Measurements from ENCODE around the gene DNAJC12.

DNAJC12 gene

GRCh38 chr10:67792653-67793052 is 45.3 kb downstream of the DNAJC12 start:
- no peaks in the 10 kb centered on the region for H3K9me3 ChIP-seq (ENCODE audit: low read length)
- no peak overlapping the region for H3K27ac ChIP-seq (ENCODE audit: low read depth, low read length, poor library complexity, severe bottlenecking)
- no peak overlapping the region for H2AFZ ChIP-seq (ENCODE audit: low read length)

GRCh38 chr10:67790534-67791408 is 47.2 kb downstream of the DNAJC12 start:
- no peak overlapping the region for H3K27ac ChIP-seq (ENCODE audit: low read depth, low read length, poor library complexity, severe bottlenecking)
- H3K4me2 ChIP-seq (ENCODE audit: low read length), result no peak overlapping the region
- H2AFZ ChIP-seq (ENCODE audit: low read length), result peak overlapping the region; percentile 44; the same call in 1 of the 2 replicates
- H3F3A ChIP-seq (ENCODE audit: insufficient read depth, low read length), result no peaks in the 10 kb centered on the region
- H3K79me2 ChIP-seq (ENCODE audit: insufficient read depth, low read length), result no peaks in the 10 kb centered on the region
- H3K9ac ChIP-seq (ENCODE audit: low read length), result no peak overlapping the region
- no peaks in the 10 kb centered on the region for H3K9me2 ChIP-seq (ENCODE audit: low read depth, low read length)
- H3K9me3 ChIP-seq (ENCODE audit: low read length), result no peaks in the 10 kb centered on the region
- H3K27me3 ChIP-seq (ENCODE audit: insufficient read depth, low read length), result no peaks in the 10 kb centered on the region
- no peak overlapping the region for H3K4me3 ChIP-seq (ENCODE audit: low read depth, low read length, poor library complexity, severe bottlenecking)
- H3K4me1 ChIP-seq (ENCODE audit: insufficient read depth, low read length, severe bottlenecking), result peaks cover 18% of the 10 kb centered on the region
- H4K20me1 ChIP-seq (ENCODE audit: insufficient read depth, low read length), result no peaks in the 10 kb centered on the region
- H3K36me3 ChIP-seq (ENCODE audit: insufficient read depth, low read length), result no peaks in the 10 kb centered on the region
- TF ChIP-seq CTCF (IDR thresholded peaks at IDR 0.05; ENCODE audit: low read length), result no peak
- no peak for TF ChIP-seq EZH2 (IDR thresholded peaks at IDR 0.05; ENCODE audit: borderline replicate concordance, low read length)

More at GRCh38 chr10:67792653-67793052, 45.3 kb downstream of the DNAJC12 start:
- no peaks in the 10 kb centered on the region for H3K79me2 ChIP-seq (ENCODE audit: insufficient read depth, low read length)
- H3K36me3 ChIP-seq (ENCODE audit: insufficient read depth, low read length), result no peaks in the 10 kb centered on the region
- H3K9me2 ChIP-seq (ENCODE audit: low read depth, low read length), result no peaks in the 10 kb centered on the region
- TF ChIP-seq EZH2 (IDR thresholded peaks at IDR 0.05; ENCODE audit: borderline replicate concordance, low read length), result no peak
- no peak for TF ChIP-seq CTCF (IDR thresholded peaks at IDR 0.05; ENCODE audit: low read length)
- no peak overlapping the region for H3K4me3 ChIP-seq (ENCODE audit: low read depth, low read length, poor library complexity, severe bottlenecking)
- no peaks in the 10 kb centered on the region for H3F3A ChIP-seq (ENCODE audit: insufficient read depth, low read length)
- no peak overlapping the region for H3K9ac ChIP-seq (ENCODE audit: low read length)
- H3K4me1 ChIP-seq (ENCODE audit: insufficient read depth, low read length, severe bottlenecking), result peaks cover 18% of the 10 kb centered on the region
- H3K27me3 ChIP-seq (ENCODE audit: insufficient read depth, low read length), result no peaks in the 10 kb centered on the region
- H4K20me1 ChIP-seq (ENCODE audit: insufficient read depth, low read length), result no peaks in the 10 kb centered on the region
- no peak overlapping the region for H3K4me2 ChIP-seq (ENCODE audit: low read length)

GRCh38 chr10:67789769-67790168 is 48.2 kb downstream of the DNAJC12 start:
- peaks cover 21% of the 10 kb centered on the region for H3K4me1 ChIP-seq (ENCODE audit: insufficient read depth, low read length, severe bottlenecking)
- H3K4me2 ChIP-seq (ENCODE audit: low read length), result no peak overlapping the region
- no peaks in the 10 kb centered on the region for H3K27me3 ChIP-seq (ENCODE audit: insufficient read depth, low read length)
- no peaks in the 10 kb centered on the region for H3K79me2 ChIP-seq (ENCODE audit: insufficient read depth, low read length)
- H3K9me3 ChIP-seq (ENCODE audit: low read length), result no peaks in the 10 kb centered on the region
- H3K4me3 ChIP-seq (ENCODE audit: low read depth, low read length, poor library complexity, severe bottlenecking), result no peak overlapping the region
- no peaks in the 10 kb centered on the region for H3K36me3 ChIP-seq (ENCODE audit: insufficient read depth, low read length)
- TF ChIP-seq CTCF (IDR thresholded peaks at IDR 0.05; ENCODE audit: low read length), result no peak
- no peak for TF ChIP-seq EZH2 (IDR thresholded peaks at IDR 0.05; ENCODE audit: borderline replicate concordance, low read length)
- no peak overlapping the region for H2AFZ ChIP-seq (ENCODE audit: low read length)
- H3F3A ChIP-seq (ENCODE audit: insufficient read depth, low read length), result no peaks in the 10 kb centered on the region
- H3K9ac ChIP-seq (ENCODE audit: low read length), result no peak overlapping the region
- no peaks in the 10 kb centered on the region for H3K9me2 ChIP-seq (ENCODE audit: low read depth, low read length)
- H3K27ac ChIP-seq (ENCODE audit: low read depth, low read length, poor library complexity, severe bottlenecking), result no peak overlapping the region
- no peaks in the 10 kb centered on the region for H4K20me1 ChIP-seq (ENCODE audit: insufficient read depth, low read length)

All from OCI-LY1 (cell line).